HepG2 (cell line): Measurements from ENCODE around the gene CRTAC1. TPM values are rescaled to one million over a fixed set of nuclear protein-coding genes. Genes with fewer than 3 reads are reported as not detected.

Experiments
- ATAC-seq: fragments of 200-7000 bp; cut with Tn5 transposase; 3 replicates; pipeline ENCODE4 v1.9.1; 2020; ENCODE audit warnings: mild to moderate bottlenecking, moderate library complexity
- BruUV-seq: library from RNA; stranded (reverse); fragments of 400-500 nt; replicated peaks from 2 replicates; lab custom pipeline; 2021; lab: Mats Ljungman, UMichigan
- CTCF ChIA-PET: fragments of 300-600 bp; formaldehyde crosslinking; extraction: SDS; loops from one replicate; lab custom pipeline; 2021; ENCODE audit warnings: low total read pairs, inconsistent platforms, low intra/inter-chr PET ratio; lab: Yijun Ruan, JAX
- POLR2A ChIA-PET: fragments of 350-600 bp; sonication (Branson Sonifier 250); formaldehyde crosslinking; loops from one replicate; lab custom pipeline; 2020; ENCODE audit warnings: antibody characterized with exemption, inconsistent platforms; lab: Yijun Ruan, JAX
- DNase-seq: peaks from one replicate; pipeline ENCODE4 v3.0.0-alpha.2; 2015; ENCODE audit warnings: low spot score
- FAIRE-seq: peaks from 3 replicates; lab custom pipeline; 2011; peaks lifted over from hg19 to GRCh38; lab: Jason Lieb, UNC
- H2AFZ ChIP-seq: one replicate; pipeline ENCODE4 v1.6.1; 2011; ENCODE audit warnings: low read length, inconsistent platforms
- H3K27ac ChIP-seq: fragments of 300-600 bp; 3 replicates; pipeline ENCODE4 v1.8.0; 2011; ENCODE audit warnings: mixed run types, mild to moderate bottlenecking, mixed read lengths, low read length, inconsistent platforms; ENCODE audit not compliant: insufficient read depth; ENCODE audit errors: extremely low read length
- H3K27me3 ChIP-seq, 2 experiments: fragments of 200-600 bp in 1 of 2; 2 replicates in 1 of 2; 3 replicates in 1 of 2; pipeline versions ENCODE4 v1.6.0 to v1.8.0; 2011; ENCODE audit warnings: low read length in 2 of 2, mild to moderate bottlenecking in 2 of 2, moderate library complexity in 2 of 2, inconsistent platforms in 1 of 2; ENCODE audit not compliant: insufficient read depth in 2 of 2, control insufficient read depth in 1 of 2
- H3K36me3 ChIP-seq, 2 experiments: fragments of 200-600 bp in 1 of 2; replicated peaks in 1 of 2; 2 replicates in 1 of 2; 3 replicates in 1 of 2; pipeline versions ENCODE4 v1.5.1 to v1.8.0; 2011; ENCODE audit warnings: low read length in 2 of 2, inconsistent platforms in 1 of 2; ENCODE audit not compliant: insufficient read depth in 2 of 2, control insufficient read depth in 1 of 2
- H3K4me1 ChIP-seq: 2 replicates; pipeline ENCODE4 v1.5.1; 2012; ENCODE audit warnings: low read length, inconsistent platforms; ENCODE audit not compliant: insufficient read depth
- H3K4me2 ChIP-seq: 2 replicates; pipeline ENCODE4 v1.6.0; 2011; ENCODE audit warnings: low read depth, low read length, inconsistent platforms
- H3K4me3 ChIP-seq, 3 experiments: fragments of 200-600 bp in 1 of 3; sonication (generic), shearing (Covaris generic) in 1 of 3; replicated peaks in 1 of 3; 2 replicates each; pipeline ENCODE4 v1.5.1; 2011 to 2016; ENCODE audit warnings: low read length in 3 of 3, inconsistent platforms in 2 of 3, low read depth in 2 of 3, mild to moderate bottlenecking in 2 of 3, control low read depth in 1 of 3, mixed read lengths in 1 of 3; ENCODE audit not compliant: insufficient read depth in 1 of 3
- H3K79me2 ChIP-seq: one replicate; pipeline ENCODE4 v1.6.1; 2011; ENCODE audit warnings: low read length, inconsistent platforms; ENCODE audit not compliant: insufficient read depth
- H3K9ac ChIP-seq: 2 replicates; pipeline ENCODE4 v1.6.0; 2011; ENCODE audit warnings: mild to moderate bottlenecking, low read depth, low read length, inconsistent platforms; ENCODE audit not compliant: insufficient read depth
- H3K9me3 ChIP-seq: 2 replicates; pipeline ENCODE4 v1.5.1; 2012; ENCODE audit warnings: mild to moderate bottlenecking, low read length
- H4K20me1 ChIP-seq: 2 replicates; pipeline ENCODE4 v1.6.0; 2011; ENCODE audit warnings: inconsistent platforms, mild to moderate bottlenecking, low read length, moderate library complexity; ENCODE audit not compliant: insufficient read depth
- BRF2 ChIP-seq: sonication (generic); formaldehyde crosslinking; IDR thresholded peaks from 2 replicates; pipeline ENCODE4 v1.8.1; 2022; ENCODE audit warnings: mild to moderate bottlenecking, missing genetic modification reagents
- NFRKB ChIP-seq: fragments of 450-650 bp; IDR thresholded peaks from 2 replicates; pipeline ENCODE4 v1.6.1; 2017
- PITX1 ChIP-seq: sonication (generic); formaldehyde crosslinking; IDR thresholded peaks from 2 replicates; pipeline ENCODE4 v1.5.1; 2020; ENCODE audit warnings: mild to moderate bottlenecking, missing genetic modification reagents
- POGZ ChIP-seq: sonication (generic); formaldehyde crosslinking; IDR thresholded peaks from 2 replicates; pipeline ENCODE4 v1.4.0; 2020; ENCODE audit warnings: mild to moderate bottlenecking, missing genetic modification reagents
- RAD51 ChIP-seq: fragments of 450-650 bp; IDR thresholded peaks from 2 replicates; pipeline ENCODE4 v1.6.1; 2016; ENCODE audit warnings: borderline replicate concordance
- RELA ChIP-seq: sonication (generic); formaldehyde crosslinking; IDR thresholded peaks from 2 replicates; pipeline ENCODE4 v1.4.0; 2020; ENCODE audit warnings: missing genetic modification reagents
- SOX5 ChIP-seq: IDR thresholded peaks from 2 replicates; pipeline ENCODE4 v1.6.1; 2016; ENCODE audit warnings: borderline replicate concordance
- TCF12 ChIP-seq, 2 experiments: fragments of 450-650 bp in 1 of 2; sonication (generic) in 1 of 2; formaldehyde crosslinking in 1 of 2; IDR thresholded peaks; 2 replicates each; pipeline versions ENCODE4 v1.6.1 to v1.8.0; 2017 to 2022; ENCODE audit warnings: antibody characterized with exemption in 1 of 2, mild to moderate bottlenecking in 1 of 2, missing genetic modification reagents in 1 of 2, moderate library complexity in 1 of 2
- TCF7L2 ChIP-seq: IDR thresholded peaks from 2 replicates; pipeline ENCODE4 v1.6.1; 2011; ENCODE audit warnings: mild to moderate bottlenecking, low read depth, low read length, moderate library complexity
- TGIF2 ChIP-seq: IDR thresholded peaks from 2 replicates; pipeline ENCODE4 v1.6.1; 2016; ENCODE audit warnings: control low read depth, missing compliant biosample characterization
- TRAFD1 ChIP-seq: sonication (generic); formaldehyde crosslinking; IDR thresholded peaks from 2 replicates; pipeline ENCODE4 v1.5.1; 2020; ENCODE audit warnings: missing genetic modification reagents, mild to moderate bottlenecking, borderline replicate concordance
- ZMAT5 ChIP-seq: sonication (generic); formaldehyde crosslinking; IDR thresholded peaks from 2 replicates; pipeline ENCODE4 v1.5.0; 2020; ENCODE audit warnings: mild to moderate bottlenecking, low read depth, missing genetic modification reagents, borderline replicate concordance
- ZNF431 ChIP-seq: sonication (generic); formaldehyde crosslinking; IDR thresholded peaks from 2 replicates; pipeline ENCODE4 v1.9.0; 2022; ENCODE audit warnings: missing genetic modification reagents, low read depth, mild to moderate bottlenecking, borderline replicate concordance
- ZNF609 ChIP-seq: sonication (generic); formaldehyde crosslinking; IDR thresholded peaks from 2 replicates; pipeline ENCODE4 v1.4.0; 2020; ENCODE audit warnings: mild to moderate bottlenecking, missing genetic modification reagents, borderline replicate concordance
- ZNF616 ChIP-seq: sonication (generic); formaldehyde crosslinking; IDR thresholded peaks from 2 replicates; pipeline ENCODE4 v1.5.0; 2020; ENCODE audit warnings: low read depth, mild to moderate bottlenecking, missing genetic modification reagents
- ZNF713 ChIP-seq: sonication (generic); formaldehyde crosslinking; IDR thresholded peaks from 2 replicates; pipeline ENCODE4 v1.4.0; 2020; ENCODE audit warnings: mild to moderate bottlenecking, missing genetic modification reagents
- ZNF720 ChIP-seq: sonication (generic); formaldehyde crosslinking; IDR thresholded peaks from 2 replicates; pipeline ENCODE4 v1.4.0; 2020; ENCODE audit warnings: missing genetic modification reagents
- WGBS: methylation state at CpG from one replicate; pipeline ENCODE4 v1.1.6; 2017; ENCODE audit warnings: low lambda C conversion rate; 5-methylcytosine and 5-hydroxymethylcytosine counted together
- in situ Hi-C: cut with HindIII; loops from 2 replicates; pipeline ENCODE4 v1.10.0; 2017; ENCODE audit warnings: low pct_unique_long_range_greater_than_20kb; ENCODE audit not compliant: extremely low pct_ligation_motif_present
- intact Hi-C: fragments of 100-400 bp; cut with micrococcal nuclease; formaldehyde crosslinking; loops from one replicate; pipeline ENCODE4 v1.10.0; 2022; ENCODE audit not compliant: unreplicated experiment
- polyA plus RNA-seq, 8 experiments: library from polyadenylated mRNA; depleted of rRNA in 3 of 8; stranded (reverse) in 7 of 8; unstranded in 1 of 8; fragments of >200 nt; fragmentation: Illumina TruSeq in 4 of 8; extraction: Trizol in 4 of 8; gene quantifications; 2 replicates each; pipeline versions ENCODE4 v1.2.1 to v1.2.3, GENCODE V29; 2011 to 2016; ENCODE audit warnings: low read depth in 4 of 8, missing spikeins in 1 of 8, mixed read lengths in 1 of 8; ENCODE audit not compliant: insufficient read depth in 1 of 8
- total RNA-seq, 5 experiments: library from RNA; depleted of rRNA; stranded (reverse); fragments of >200 nt; fragmentation: Illumina TruSeq; extraction: Trizol; gene quantifications; 2 replicates each; pipeline ENCODE4 v1.2.3, GENCODE V29; 2016; ENCODE audit warnings: low read depth in 1 of 5

The CRTAC1 gene
- total and polyA plus RNA-seq, 2 of the 13 experiments (the other 11 are each of a cell fraction or from before 2014, with no cell fraction given): not detected

- no peak for ATAC-seq
- FAIRE-seq: no peak
- CTCF ChIA-PET: no interaction called here
These were observed 81.0 kb downstream of the CRTAC1 start for GRCh38 chr10:97949462-97949861.

More at GRCh38 chr10:97949462-97949861, 81.0 kb downstream of the CRTAC1 start:
- no peak overlapping the region for H2AFZ ChIP-seq
- peaks cover 4% of the 10 kb centered on the region; the same call in 1 of the 2 replicates for H3K9me3 ChIP-seq
- 0% methylated on average over 1 of the region's 4 CpGs for WGBS
- no peak overlapping the region for H3K9ac ChIP-seq
- no peak overlapping the region for H3K4me3 ChIP-seq
- no peak for DNase-seq
- H3K79me2 ChIP-seq: no peaks in the 10 kb centered on the region
- intact Hi-C loops (no loop called here), in situ Hi-C loops (no loop called here)
- H3K36me3 ChIP-seq: no peaks in the 10 kb centered on the region
- BruUV-seq: no TSS peak
- POLR2A ChIA-PET: no interaction called here
- no peaks in the 10 kb centered on the region for H3K4me1 ChIP-seq
- no peaks in the 10 kb centered on the region; a peak in 1 of 5 replicates for H3K27me3 ChIP-seq
- no peak overlapping the region for H3K4me2 ChIP-seq
- no peak overlapping the region for H3K27ac ChIP-seq
- no peaks in the 10 kb centered on the region for H4K20me1 ChIP-seq
- TF ChIP-seq RELA (CRISPR knock-in tag) (no peak), POGZ (CRISPR knock-in tag) (no peak), ZNF609 (CRISPR knock-in tag) (no peak), BRF2 (CRISPR knock-in tag) (no peak), TGIF2 (no peak), ZNF431 (CRISPR knock-in tag) (no peak), PITX1 (CRISPR knock-in tag) (no peak), ZNF713 (CRISPR knock-in tag) (no peak), SOX5 (CRISPR knock-in tag) (no peak), NFRKB (no peak), TCF7L2 (no peak), TCF12 (IDR thresholded peaks at IDR 0.05) (no peak), TCF12 (CRISPR knock-in tag; IDR thresholded peaks at IDR 0.05) (no peak), ZNF616 (no peak), TRAFD1 (no peak), ZNF720 (CRISPR knock-in tag) (no peak), RAD51 (no peak), ZMAT5 (CRISPR knock-in tag) (no peak)
